22Rv1 (cell line): ENCODE measurements around the gene TNFRSF18.
"Not testable (repeated sequence)": the region's sequence is repeated elsewhere in the genome, so short reads cannot be mapped to it uniquely, and the experiment has no call there.

Experiments
- H3K27ac ChIP-seq: fragments of 450-650 bp; 2 replicates; pipeline ENCODE4 v1.5.1; 2017
- CTCF ChIP-seq: fragments of 450-650 bp; IDR thresholded peaks from 2 replicates; pipeline ENCODE4 v1.5.1; 2017; ENCODE audit warnings: mild to moderate bottlenecking
- ZFX ChIP-seq: fragments of 450-650 bp; IDR thresholded peaks from 2 replicates; pipeline ENCODE4 v1.6.1; 2017; ENCODE audit warnings: antibody characterized with exemption, borderline replicate concordance

Gene TNFRSF18

GRCh38 chr1:1177452-1178206, 28.8 kb downstream of the TNFRSF18 start:
- TF ChIP-seq CTCF: no peak
- TF ChIP-seq ZFX: no peak
- no peak overlapping the region for H3K27ac ChIP-seq

- no peak for TF ChIP-seq CTCF
- TF ChIP-seq ZFX: no peak
- H3K27ac ChIP-seq: no peak overlapping the region
Measured at GRCh38 chr1:1176931-1177330, 29.5 kb downstream of the TNFRSF18 start.

GRCh38 chr1:1176063-1176761, 30.2 kb downstream of the TNFRSF18 start:
- not testable (repeated sequence) for H3K27ac ChIP-seq

GRCh38 chr1:1175221-1176062, 30.9 kb downstream of the TNFRSF18 start:
- TF ChIP-seq CTCF (no peak), ZFX (no peak)
- H3K27ac ChIP-seq: no peak overlapping the region

- TF ChIP-seq ZFX: no peak
- TF ChIP-seq CTCF: no peak
- H3K27ac ChIP-seq: no peak within 1 kb of the TSS
Measured at GRCh38 chr1:1173793-1174415, 32.5 kb downstream of the TNFRSF18 start, which contains the start of gene TTLL10. TTLL10 (plus strand) TSS chr1:1173880; CDS start chr1:1179216, 5,336 bp downstream.

GRCh38 chr1:1173061-1173792, 33.2 kb downstream of the TNFRSF18 start:
- TF ChIP-seq ZFX: no peak
- TF ChIP-seq CTCF: no peak
- H3K27ac ChIP-seq: no peak overlapping the region
